Endodermal cell (in vitro differentiated cells): ENCODE measurements around the gene CALHM4. TPM values are rescaled to one million over a fixed set of nuclear protein-coding genes. Genes with fewer than 3 reads are reported as not detected.

Source experiments
- DNase-seq: peaks from one replicate; pipeline ENCODE4 v3.0.0-alpha.2; 2017
- H3K27ac ChIP-seq: 2 replicates; pipeline ENCODE4 v1.5.1; 2013; ENCODE audit warnings: mild to moderate bottlenecking, low read depth, low read length, moderate library complexity
- H3K27me3 ChIP-seq: 2 replicates; pipeline ENCODE4 v1.6.1; 2013; ENCODE audit warnings: mild to moderate bottlenecking, low read length, moderate library complexity; ENCODE audit not compliant: insufficient read depth, control insufficient read depth, poor library complexity, severe bottlenecking
- H3K36me3 ChIP-seq: 2 replicates; pipeline ENCODE4 v1.7.0; 2013; ENCODE audit warnings: mild to moderate bottlenecking, low read length, moderate library complexity; ENCODE audit not compliant: control insufficient read depth, insufficient read depth
- H3K4me1 ChIP-seq: one replicate; pipeline ENCODE4 v1.7.0; 2013; ENCODE audit warnings: low read length; ENCODE audit not compliant: control insufficient read depth, insufficient read depth
- H3K4me3 ChIP-seq: 2 replicates; pipeline ENCODE4 v1.5.1; 2013; ENCODE audit warnings: mild to moderate bottlenecking, low read length, moderate library complexity
- H3K9ac ChIP-seq: 2 replicates; pipeline ENCODE4 v1.6.1; 2013; ENCODE audit warnings: mild to moderate bottlenecking, low read length, moderate library complexity; ENCODE audit not compliant: poor library complexity, severe bottlenecking; ENCODE audit errors: extremely low read depth
- H3K9me3 ChIP-seq: 2 replicates; pipeline ENCODE4 v1.6.1; 2013; ENCODE audit warnings: mild to moderate bottlenecking, low read length, moderate library complexity; ENCODE audit not compliant: control insufficient read depth
- H3K27ac Mint-ChIP-seq: 2 replicates; pipeline ENCODE4 v1.8.0; 2020; ENCODE audit warnings: mixed read lengths
- H3K27me3 Mint-ChIP-seq: 2 replicates; pipeline ENCODE4 v1.8.0; 2021; ENCODE audit warnings: mild to moderate bottlenecking, mixed read lengths; ENCODE audit not compliant: insufficient read depth
- H3K36me3 Mint-ChIP-seq: 2 replicates; pipeline ENCODE4 v1.8.0; 2020; ENCODE audit warnings: low read depth, mixed read lengths
- H3K4me1 Mint-ChIP-seq: 2 replicates; pipeline ENCODE4 v1.8.0; 2020; ENCODE audit warnings: mixed read lengths
- H3K4me3 Mint-ChIP-seq: 2 replicates; pipeline ENCODE4 v1.8.0; 2020; ENCODE audit warnings: mild to moderate bottlenecking, moderate library complexity, mixed read lengths
- H3K9me3 Mint-ChIP-seq: 2 replicates; pipeline ENCODE4 v1.8.0; 2020; ENCODE audit warnings: mild to moderate bottlenecking, mixed read lengths
- CTCF ChIP-seq: fragments of 200-600 bp; sonication (generic); conservative IDR thresholded peaks from 2 replicates; pipeline ENCODE4 v1.5.0; 2021; ENCODE audit warnings: antibody characterized with exemption, mild to moderate bottlenecking
- WGBS, 2 experiments: methylation state at CpG; one replicate each; pipeline versions ENCODE4 v1.1.5 to v1.1.7; 2013; ENCODE audit warnings: missing lambda C conversion rate in 2 of 2, mixed read lengths in 1 of 2; ENCODE audit not compliant: insufficient coverage in 1 of 2, insufficient read length in 1 of 2; 5-methylcytosine and 5-hydroxymethylcytosine counted together
- total RNA-seq, 2 donors: library from RNA; stranded (reverse); fragmentation: NEBNext Ultra II Directional in 1 of 2; extraction: Animal tissue kit (Norgen Biotek cat#: 25700) in 1 of 2; gene quantifications; 2 replicates in 1 of 2; 3 replicates in 1 of 2; pipeline ENCODE4 v1.2.1, GENCODE V29; 2021

CALHM4 gene
- total RNA-seq, 2 donors from 2014 or later: not detected

DNA sequence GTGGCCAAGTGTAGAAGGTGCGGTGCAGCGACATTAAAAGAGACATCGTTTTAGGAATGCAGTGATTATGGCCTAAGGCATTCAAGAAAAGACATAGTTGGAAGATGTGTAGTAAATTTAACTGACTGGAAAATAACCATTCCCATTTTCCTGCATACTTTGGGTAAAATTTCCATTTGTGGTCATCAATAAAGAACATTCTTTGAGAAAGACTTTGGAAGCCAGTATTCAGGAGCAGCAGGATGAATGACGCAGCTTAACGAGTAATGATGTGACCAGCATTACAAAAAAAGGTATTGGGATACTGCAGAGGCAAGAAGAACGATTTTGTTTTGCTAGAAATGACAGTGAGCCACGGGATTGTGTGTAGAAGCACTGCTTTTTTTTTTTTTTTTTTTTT lies 10.8 kb downstream of the CALHM4 start:
- TF ChIP-seq CTCF: no peak
- Histone ChIP-seq H3K9me3 (no peaks in the 10 kb centered on the region), H3K27ac (no peak overlapping the region), H3K4me3 (no peak overlapping the region), H3K9ac (no peak overlapping the region), H3K36me3 (no peaks in the 10 kb centered on the region), H3K27me3 (no peaks in the 10 kb centered on the region), H3K4me1 (peaks cover 3% of the 10 kb centered on the region)
- DNase-seq: no peak
- Mint-ChIP-seq H3K4me1 (peaks cover 3% of the 10 kb centered on the region), H3K9me3 (no peaks in the 10 kb centered on the region), H3K4me3 (no peak overlapping the region), H3K27ac (no peak overlapping the region), H3K36me3 (no peaks in the 10 kb centered on the region), H3K27me3 (peaks cover 7% of the 10 kb centered on the region)
- WGBS, 2 experiments: 82 to 92% methylated on average over 5 to 7 of the region's 7 CpGs

DNA sequence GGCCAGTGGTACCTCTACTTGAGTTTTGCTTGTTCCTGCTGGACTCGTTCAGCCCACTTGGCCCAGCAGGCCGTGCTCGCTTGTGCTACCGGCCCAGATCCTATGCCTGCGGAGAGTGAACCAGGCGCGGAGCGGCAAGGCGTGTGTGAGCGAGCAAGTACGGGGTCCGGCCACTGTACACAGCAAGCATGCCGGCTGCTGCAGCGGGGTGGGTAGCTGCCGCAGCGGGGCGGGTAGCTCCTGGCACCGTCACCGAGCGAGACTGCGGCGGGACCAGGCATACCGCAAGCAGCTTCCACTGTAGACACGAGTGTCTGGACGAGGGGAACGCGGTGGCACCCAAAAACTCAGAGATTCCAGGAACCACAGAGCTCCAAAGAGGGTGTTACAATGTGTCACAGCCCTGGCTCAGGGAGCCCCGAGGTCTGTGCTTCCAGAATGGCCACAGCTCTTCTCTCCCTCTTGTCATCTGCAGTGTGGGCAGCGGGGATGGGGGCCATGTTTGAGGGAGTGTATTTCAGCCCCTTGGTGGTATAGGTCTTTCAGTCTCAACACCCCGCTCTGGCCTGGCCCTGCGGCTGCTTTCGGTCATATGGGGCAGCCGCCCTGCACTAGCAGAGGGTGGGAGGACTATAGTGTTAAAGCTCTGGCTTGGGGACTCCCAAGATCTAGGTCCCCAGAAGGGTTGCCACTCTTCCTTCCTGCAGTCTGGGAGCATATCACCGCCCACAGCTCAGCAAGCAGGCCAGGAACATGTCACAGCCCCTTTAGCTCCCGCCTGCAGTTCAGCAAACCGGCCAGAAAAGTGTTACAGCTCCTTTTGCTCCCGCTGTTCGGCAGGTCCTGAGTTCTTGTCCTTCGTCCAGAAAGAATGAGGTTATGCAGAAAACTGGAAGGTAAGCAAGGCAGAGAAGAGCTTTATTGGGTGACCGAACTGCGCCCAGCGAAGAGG lies 11.6 kb downstream of the CALHM4 start:
- Histone ChIP-seq H3K36me3 (no peaks in the 10 kb centered on the region), H3K27ac (no peak overlapping the region), H3K9ac (no peak overlapping the region), H3K4me1 (peaks cover 3% of the 10 kb centered on the region), H3K9me3 (no peaks in the 10 kb centered on the region), H3K4me3 (no peak overlapping the region), H3K27me3 (no peaks in the 10 kb centered on the region)
- Mint-ChIP-seq H3K9me3 (no peaks in the 10 kb centered on the region), H3K4me1 (peaks cover 3% of the 10 kb centered on the region), H3K4me3 (no peak overlapping the region), H3K36me3 (no peaks in the 10 kb centered on the region), H3K27ac (no peak overlapping the region), H3K27me3 (peaks cover 7% of the 10 kb centered on the region)
- 91 to 93% methylated on average over 19 to 42 of the region's 42 CpGs for WGBS, 2 experiments
- no peak for TF ChIP-seq CTCF
- DNase-seq: no peak

GRCh38 chr6:116568111-116568510 lies 14.6 kb downstream of the CALHM4 start:
- Mint-ChIP-seq H3K4me1 (peaks cover 5% of the 10 kb centered on the region), H3K4me3 (no peak overlapping the region), H3K36me3 (no peaks in the 10 kb centered on the region), H3K27me3 (peaks cover 7% of the 10 kb centered on the region), H3K9me3 (no peaks in the 10 kb centered on the region), H3K27ac (no peak overlapping the region)
- TF ChIP-seq CTCF: no peak
- no peak for DNase-seq
- Histone ChIP-seq H3K36me3 (no peaks in the 10 kb centered on the region), H3K9me3 (no peaks in the 10 kb centered on the region), H3K9ac (no peak overlapping the region), H3K4me3 (no peak overlapping the region), H3K4me1 (peaks cover 5% of the 10 kb centered on the region), H3K27ac (no peak overlapping the region), H3K27me3 (no peaks in the 10 kb centered on the region)
